Gastroesophageal sphincter (tissue), 3 donors: Measurements from ENCODE around the gene TRIM52.

Experiments used
- CTCF ChIP-seq, 4 experiments: fragments of 200-600 bp in 2 of 4; fragments of 450-650 bp in 2 of 4; sonication (generic) in 1 of 4; IDR thresholded peaks; one replicate each; pipeline ENCODE4 v1.5.1; 2017 to 2019; ENCODE audit warnings: antibody characterized with exemption in 4 of 4, mild to moderate bottlenecking in 2 of 4, moderate library complexity in 2 of 4
- POLR2A ChIP-seq, 2 donors: fragments of 450-650 bp; IDR thresholded peaks; one replicate each; pipeline ENCODE4 v1.6.1; 2017; ENCODE audit warnings: antibody characterized with exemption in 2 of 2, mild to moderate bottlenecking in 2 of 2, moderate library complexity in 1 of 2
- POLR2AphosphoS5 ChIP-seq: sonication (generic); formaldehyde crosslinking; IDR thresholded peaks from one replicate; pipeline ENCODE4 v1.6.1; 2017; ENCODE audit warnings: antibody characterized with exemption

GRCh38 chr5:181255276-181255675 lies 5.7 kb downstream of the TRIM52 start:
- no peak for TF ChIP-seq POLR2A (IDR thresholded peaks at IDR 0.05)
- no peak for TF ChIP-seq POLR2AphosphoS5
- no peak for TF ChIP-seq CTCF (IDR thresholded peaks at IDR 0.05)
